Measurements from ENCODE around the gene CELF1. TPM values are rescaled to one million over a fixed set of nuclear protein-coding genes. Genes with fewer than 3 reads are reported as not detected.

The CELF1 gene
- total RNA-seq, 1 donor from 2014 or later: 102 TPM

- DNase-seq (ENCODE audit: low spot score): peak; percentile 38
Measured at GRCh38 chr11:47509077-47509536, 43.8 kb downstream of the CELF1 start.

- DNase-seq (ENCODE audit: low spot score): no peak
Measured at GRCh38 chr11:47508240-47508957, 44.5 kb downstream of the CELF1 start.

- no peak for DNase-seq (ENCODE audit: low spot score)
Measured at GRCh38 chr11:47507563-47508239, 45.2 kb downstream of the CELF1 start.

GRCh38 chr11:47506795-47507562 is 46.0 kb downstream of the CELF1 start:
- DNase-seq (ENCODE audit: low spot score): no peak

- DNase-seq (ENCODE audit: low spot score): no peak
Measured at GRCh38 chr11:47506373-47506772, 46.6 kb downstream of the CELF1 start.

GRCh38 chr11:47504910-47505309 is 48.0 kb downstream of the CELF1 start:
- DNase-seq (ENCODE audit: low spot score): no peak

- DNase-seq (ENCODE audit: low spot score): no peak
Measured at GRCh38 chr11:47503227-47503626, 49.7 kb downstream of the CELF1 start.

- no peak for DNase-seq (ENCODE audit: low spot score)
Measured at GRCh38 chr11:47502767-47503166, 50.2 kb downstream of the CELF1 start.

GRCh38 chr11:47501101-47501500 is 51.8 kb downstream of the CELF1 start:
- DNase-seq (ENCODE audit: low spot score): no peak

- no peak for DNase-seq (ENCODE audit: low spot score)
Measured at GRCh38 chr11:47500121-47500520, 52.8 kb downstream of the CELF1 start.

- no peak for DNase-seq (ENCODE audit: low spot score)
Measured at GRCh38 chr11:47499614-47500013, 53.3 kb downstream of the CELF1 start.

- DNase-seq (ENCODE audit: low spot score): no peak
Measured at GRCh38 chr11:47499161-47499560, 53.8 kb downstream of the CELF1 start.

- DNase-seq (ENCODE audit: low spot score): no peak
Measured at GRCh38 chr11:47498584-47499152, 54.3 kb downstream of the CELF1 start.

- no peak for DNase-seq (ENCODE audit: low spot score)
Measured at GRCh38 chr11:47498149-47498548, 54.8 kb downstream of the CELF1 start.

GRCh38 chr11:47496808-47497207 is 56.1 kb downstream of the CELF1 start:
- DNase-seq (ENCODE audit: low spot score): no peak

GRCh38 chr11:47495856-47496217 is 57.1 kb downstream of the CELF1 start:
- no peak for DNase-seq (ENCODE audit: low spot score)

GRCh38 chr11:47495011-47495855 is 57.7 kb downstream of the CELF1 start:
- no peak for DNase-seq (ENCODE audit: low spot score)

GRCh38 chr11:47489395-47489755 is 63.6 kb downstream of the CELF1 start:
- DNase-seq (ENCODE audit: low spot score): no peak

- no peak for DNase-seq (ENCODE audit: low spot score)
Measured at GRCh38 chr11:47488674-47489394, 64.1 kb downstream of the CELF1 start.

GRCh38 chr11:47488111-47488510 is 64.8 kb downstream of the CELF1 start:
- no peak for DNase-seq (ENCODE audit: low spot score)

- no peak for DNase-seq (ENCODE audit: low spot score)
Measured at GRCh38 chr11:47487421-47487820, 65.5 kb downstream of the CELF1 start.
